GM23338 (cell line): ENCODE data around the gene ALG14. TPM values are rescaled to one million over a fixed set of nuclear protein-coding genes. Genes with fewer than 3 reads are reported as not detected.
A peak's percentile ranks its signal among the peaks of the same experiment; 100 is the strongest.

Experiments
- ATAC-seq: fragments of 200-7000 bp; cut with Tn5 transposase; 3 replicates; pipeline ENCODE4 v1.9.1; 2020
- DNase-seq: peaks from one replicate; pipeline ENCODE4 v3.0.0-alpha.2; 2015; ENCODE audit warnings: low spot score
- H2AFZ ChIP-seq: fragments of 200-600 bp; sonication (generic); 2 replicates; pipeline ENCODE4 v1.8.0; 2016; ENCODE audit warnings: antibody characterized with exemption, mild to moderate bottlenecking, moderate library complexity
- H3F3A ChIP-seq: fragments of 200-600 bp; sonication (generic); replicated peaks from 2 replicates; pipeline ENCODE4 v1.8.0; 2017; ENCODE audit warnings: antibody characterized with exemption, mixed run types, low read depth
- H3K27ac ChIP-seq: fragments of 200-600 bp; sonication (generic); 2 replicates; pipeline ENCODE4 v1.6.1; 2016; ENCODE audit warnings: low read depth
- H3K27me3 ChIP-seq: fragments of 200-600 bp; sonication (generic); 2 replicates; pipeline ENCODE4 v1.8.0; 2016; ENCODE audit warnings: mild to moderate bottlenecking, mixed run types, moderate library complexity; ENCODE audit not compliant: insufficient read depth
- H3K36me3 ChIP-seq: fragments of 200-600 bp; sonication (generic); 2 replicates; pipeline ENCODE4 v1.8.0; 2016; ENCODE audit warnings: mild to moderate bottlenecking; ENCODE audit not compliant: insufficient read depth
- H3K4me1 ChIP-seq: fragments of 200-600 bp; sonication (generic); 2 replicates; pipeline ENCODE4 v1.8.0; 2016; ENCODE audit warnings: mild to moderate bottlenecking, moderate library complexity; ENCODE audit not compliant: insufficient read depth
- H3K4me2 ChIP-seq: fragments of 200-600 bp; sonication (generic); 2 replicates; pipeline ENCODE4 v1.7.1; 2017; ENCODE audit warnings: mixed run types
- H3K4me3 ChIP-seq: fragments of 200-600 bp; sonication (generic); 2 replicates; pipeline ENCODE4 v1.6.1; 2016; ENCODE audit warnings: mixed run types
- H3K79me2 ChIP-seq: fragments of 200-600 bp; sonication (generic); replicated peaks from 2 replicates; pipeline ENCODE4 v1.8.0; 2017; ENCODE audit warnings: mild to moderate bottlenecking; ENCODE audit not compliant: insufficient read depth
- H3K9me2 ChIP-seq: fragments of 200-600 bp; sonication (generic); 2 replicates; pipeline ENCODE4 v1.8.0; 2017; ENCODE audit not compliant: insufficient read depth
- H4K20me1 ChIP-seq: fragments of 200-600 bp; sonication (generic); replicated peaks from 2 replicates; pipeline ENCODE4 v1.8.0; 2017; ENCODE audit warnings: mild to moderate bottlenecking; ENCODE audit not compliant: insufficient read depth
- H3K27ac Mint-ChIP-seq: 2 replicates; pipeline ENCODE4 v1.8.0; 2020; ENCODE audit warnings: inconsistent platforms, mild to moderate bottlenecking, moderate library complexity, mixed read lengths
- H3K27me3 Mint-ChIP-seq: 3 replicates; pipeline ENCODE4 v1.8.0; 2022; ENCODE audit warnings: low read depth, mild to moderate bottlenecking, moderate library complexity, mixed read lengths, inconsistent platforms; ENCODE audit not compliant: insufficient read depth, poor library complexity
- H3K36me3 Mint-ChIP-seq: 3 replicates; pipeline ENCODE4 v1.8.0; 2021; ENCODE audit warnings: low read depth, mild to moderate bottlenecking, inconsistent platforms, moderate library complexity, mixed read lengths
- H3K4me1 Mint-ChIP-seq: 3 replicates; pipeline ENCODE4 v1.8.0; 2020; ENCODE audit warnings: mild to moderate bottlenecking, inconsistent platforms, mixed read lengths
- H3K4me3 Mint-ChIP-seq: 3 replicates; pipeline ENCODE4 v1.8.0; 2021; ENCODE audit warnings: moderate library complexity, mild to moderate bottlenecking, inconsistent platforms, mixed read lengths
- H3K9me3 Mint-ChIP-seq: 3 replicates; pipeline ENCODE4 v1.8.0; 2020; ENCODE audit warnings: moderate library complexity, mild to moderate bottlenecking, inconsistent platforms, mixed read lengths
- CREB1 ChIP-seq: fragments of 250-450 bp; sonication (Bioruptor Pico); IDR thresholded peaks from 2 replicates; pipeline ENCODE4 v1.5.0; 2020; ENCODE audit warnings: low read depth, mild to moderate bottlenecking, moderate library complexity
- EZH2 ChIP-seq: fragments of 200-600 bp; sonication (generic); IDR thresholded peaks from one replicate; pipeline ENCODE4 v1.8.0; 2017; ENCODE audit warnings: antibody characterized with exemption, mild to moderate bottlenecking, low read depth; ENCODE audit not compliant: unreplicated experiment
- EZH2phosphoT487 ChIP-seq: fragments of 200-600 bp; sonication (generic); IDR thresholded peaks from one replicate; pipeline ENCODE4 v1.8.1; 2018; ENCODE audit warnings: antibody characterized with exemption; ENCODE audit not compliant: unreplicated experiment
- NANOG ChIP-seq: IDR thresholded peaks from 2 replicates; pipeline ENCODE4 v1.6.1; 2016; ENCODE audit warnings: antibody characterized with exemption, borderline replicate concordance
- POLR2AphosphoS5 ChIP-seq: IDR thresholded peaks from 2 replicates; pipeline ENCODE4 v1.6.1; 2016; ENCODE audit warnings: antibody characterized with exemption, low read depth
- STAT1 ChIP-seq: IDR thresholded peaks from one replicate; pipeline ENCODE4 v1.6.1; 2016; ENCODE audit warnings: antibody characterized with exemption; ENCODE audit not compliant: unreplicated experiment
- ZNF114 ChIP-seq: fragments of 250-450 bp; sonication (Bioruptor Pico); IDR thresholded peaks from 2 replicates; pipeline ENCODE4 v1.5.0; 2020; ENCODE audit warnings: mild to moderate bottlenecking, moderate library complexity
- polyA plus RNA-seq: library from polyadenylated mRNA; unstranded; fragments of >200 nt; fragmentation: Nextera tagmentation; extraction: Ambion mirVana; gene quantifications from 2 replicates; pipeline ENCODE4 v1.2.1, GENCODE V29; 2016
- total RNA-seq: library from RNA; depleted of rRNA; stranded (reverse); fragments of >200 nt; shearing (Covaris generic); gene quantifications from 2 replicates; pipeline ENCODE4 v1.2.3, GENCODE V29; 2014
- TF ChIP-seq, protein P1 (sequence below), 2 experiments: fragments of 200-600 bp in 1 of 2; sonication (generic) in 1 of 2; conservative IDR thresholded peaks; 2 replicates each; pipeline versions ENCODE4 v1.5.1 to v1.6.1; 2016 to 2017; ENCODE audit warnings: antibody characterized with exemption in 2 of 2, low read depth in 2 of 2, mild to moderate bottlenecking in 2 of 2, moderate library complexity in 1 of 2

ALG14 gene
- total and polyA plus RNA-seq, 2 experiments from 2014 or later, result 0.42 to 2.8 TPM

DNA sequence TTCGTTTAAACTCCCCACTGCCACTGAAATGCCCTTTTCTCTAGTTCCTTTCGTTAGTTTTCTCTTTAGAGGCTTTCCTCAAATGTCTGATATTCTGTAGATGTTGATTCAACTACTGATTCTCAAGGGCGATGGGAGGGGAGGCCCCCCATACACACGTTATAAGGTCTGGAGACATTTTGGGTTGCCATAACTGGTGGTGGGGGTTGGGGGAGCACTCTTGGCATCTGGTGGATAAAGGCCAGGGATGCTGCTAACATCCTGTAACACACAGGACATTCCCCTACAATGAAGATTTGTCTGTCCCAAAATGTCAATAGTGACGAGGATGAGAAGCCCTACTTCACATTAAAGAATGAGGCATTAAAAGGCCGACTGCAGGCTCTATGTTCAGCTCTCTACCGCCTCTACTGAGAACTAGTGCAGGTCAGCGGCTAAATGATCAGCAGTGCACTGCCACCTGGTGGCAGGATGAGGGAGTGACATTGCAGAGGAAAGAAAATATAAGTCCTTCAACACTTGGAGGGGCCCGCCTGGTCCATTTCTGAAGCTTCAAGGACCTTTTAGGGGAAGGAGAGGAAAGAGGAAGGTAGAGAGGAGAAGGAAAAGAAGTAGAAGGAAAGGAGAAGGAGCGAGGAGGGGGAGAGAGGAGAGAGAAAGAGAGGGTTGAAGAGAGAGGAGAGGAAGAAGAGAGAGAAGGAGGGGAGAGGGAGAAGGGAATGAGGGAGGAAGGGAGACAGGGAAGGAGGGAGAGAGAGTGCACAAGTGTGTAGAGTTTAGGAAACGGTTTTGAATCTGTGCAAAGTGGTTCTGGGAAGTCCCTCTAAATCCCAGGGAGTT lies 29.4 kb downstream of the ALG14 start:
- Histone ChIP-seq H3K36me3 (no peaks in the 10 kb centered on the region), H3K9me2 (no peaks in the 10 kb centered on the region), H2AFZ (peak overlapping the region; percentile 2), H3K79me2 (no peaks in the 10 kb centered on the region), H3K27me3 (no peaks in the 10 kb centered on the region), H3K4me1 (no peaks in the 10 kb centered on the region), H4K20me1 (no peaks in the 10 kb centered on the region; the same call in 1 of the 2 replicates), H3F3A (no peaks in the 10 kb centered on the region), H3K4me2 (peak overlapping the region; percentile 54; the same call in 1 of the 2 replicates), H3K27ac (no peak overlapping the region), H3K4me3 (peak overlapping the region; percentile 20; the same call in 1 of the 2 replicates)
- ATAC-seq, result peak; percentile 94
- no peak overlapping the region for H3K27ac Mint-ChIP-seq
- no peaks in the 10 kb centered on the region for H3K9me3 Mint-ChIP-seq
- peak; percentile 95 for DNase-seq
- H3K4me3 Mint-ChIP-seq, result no peak overlapping the region
- no peak for TF ChIP-seq EZH2phosphoT487
- no peak for TF ChIP-seq ZNF114 (CRISPR knock-in tag)
- TF ChIP-seq, protein P1, sequence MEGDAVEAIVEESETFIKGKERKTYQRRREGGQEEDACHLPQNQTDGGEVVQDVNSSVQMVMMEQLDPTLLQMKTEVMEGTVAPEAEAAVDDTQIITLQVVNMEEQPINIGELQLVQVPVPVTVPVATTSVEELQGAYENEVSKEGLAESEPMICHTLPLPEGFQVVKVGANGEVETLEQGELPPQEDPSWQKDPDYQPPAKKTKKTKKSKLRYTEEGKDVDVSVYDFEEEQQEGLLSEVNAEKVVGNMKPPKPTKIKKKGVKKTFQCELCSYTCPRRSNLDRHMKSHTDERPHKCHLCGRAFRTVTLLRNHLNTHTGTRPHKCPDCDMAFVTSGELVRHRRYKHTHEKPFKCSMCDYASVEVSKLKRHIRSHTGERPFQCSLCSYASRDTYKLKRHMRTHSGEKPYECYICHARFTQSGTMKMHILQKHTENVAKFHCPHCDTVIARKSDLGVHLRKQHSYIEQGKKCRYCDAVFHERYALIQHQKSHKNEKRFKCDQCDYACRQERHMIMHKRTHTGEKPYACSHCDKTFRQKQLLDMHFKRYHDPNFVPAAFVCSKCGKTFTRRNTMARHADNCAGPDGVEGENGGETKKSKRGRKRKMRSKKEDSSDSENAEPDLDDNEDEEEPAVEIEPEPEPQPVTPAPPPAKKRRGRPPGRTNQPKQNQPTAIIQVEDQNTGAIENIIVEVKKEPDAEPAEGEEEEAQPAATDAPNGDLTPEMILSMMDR (conservative IDR thresholded peaks at IDR 0.05; ENCODE audit: low read depth in 2 of 2), result peak; percentile 100
- no peaks in the 10 kb centered on the region for H3K27me3 Mint-ChIP-seq
- H3K4me1 Mint-ChIP-seq, result no peaks in the 10 kb centered on the region
- H3K36me3 Mint-ChIP-seq, result no peaks in the 10 kb centered on the region

GRCh38 chr1:95042286-95042685 lies 30.5 kb downstream of the ALG14 start:
- no peaks in the 10 kb centered on the region for H3K27me3 Mint-ChIP-seq
- Histone ChIP-seq H3K27ac (no peak overlapping the region), H3K27me3 (no peaks in the 10 kb centered on the region), H3K4me1 (no peaks in the 10 kb centered on the region), H3K36me3 (no peaks in the 10 kb centered on the region), H3K79me2 (no peaks in the 10 kb centered on the region), H2AFZ (no peak overlapping the region), H3F3A (no peaks in the 10 kb centered on the region), H3K9me2 (no peaks in the 10 kb centered on the region; the same call in 1 of the 2 replicates), H3K4me3 (no peak overlapping the region), H3K4me2 (no peak overlapping the region), H4K20me1 (no peaks in the 10 kb centered on the region; the same call in 1 of the 2 replicates)
- no peak overlapping the region for H3K4me3 Mint-ChIP-seq
- H3K36me3 Mint-ChIP-seq, result no peaks in the 10 kb centered on the region
- no peaks in the 10 kb centered on the region for H3K4me1 Mint-ChIP-seq
- no peak for DNase-seq
- TF ChIP-seq CREB1 (CRISPR knock-in tag) (no peak), STAT1 (no peak), POLR2AphosphoS5 (no peak), EZH2 (no peak), EZH2phosphoT487 (no peak), NANOG (no peak)
- TF ChIP-seq, protein P1 (conservative IDR thresholded peaks at IDR 0.05; ENCODE audit: low read depth in 2 of 2), result no peak
- H3K27ac Mint-ChIP-seq, result no peak overlapping the region
- ATAC-seq, result no peak
- no peaks in the 10 kb centered on the region for H3K9me3 Mint-ChIP-seq
